Measurements from ENCODE around the gene USP17L5. TPM values are rescaled to one million over a fixed set of nuclear protein-coding genes. Genes with fewer than 3 reads are reported as not detected.
"Not testable (repeated sequence)": the region's sequence is repeated elsewhere in the genome, so short reads cannot be mapped to it uniquely, and the experiment has no call there.

The USP17L5 gene, protein sequence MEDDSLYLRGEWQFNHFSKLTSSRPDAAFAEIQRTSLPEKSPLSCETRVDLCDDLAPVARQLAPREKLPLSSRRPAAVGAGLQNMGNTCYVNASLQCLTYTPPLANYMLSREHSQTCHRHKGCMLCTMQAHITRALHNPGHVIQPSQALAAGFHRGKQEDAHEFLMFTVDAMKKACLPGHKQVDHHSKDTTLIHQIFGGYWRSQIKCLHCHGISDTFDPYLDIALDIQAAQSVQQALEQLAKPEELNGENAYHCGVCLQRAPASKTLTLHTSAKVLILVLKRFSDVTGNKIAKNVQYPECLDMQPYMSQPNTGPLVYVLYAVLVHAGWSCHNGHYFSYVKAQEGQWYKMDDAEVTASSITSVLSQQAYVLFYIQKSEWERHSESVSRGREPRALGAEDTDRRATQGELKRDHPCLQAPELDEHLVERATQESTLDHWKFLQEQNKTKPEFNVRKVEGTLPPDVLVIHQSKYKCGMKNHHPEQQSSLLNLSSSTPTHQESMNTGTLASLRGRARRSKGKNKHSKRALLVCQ
- total RNA-seq, result not detected in 2 replicates

DNA sequence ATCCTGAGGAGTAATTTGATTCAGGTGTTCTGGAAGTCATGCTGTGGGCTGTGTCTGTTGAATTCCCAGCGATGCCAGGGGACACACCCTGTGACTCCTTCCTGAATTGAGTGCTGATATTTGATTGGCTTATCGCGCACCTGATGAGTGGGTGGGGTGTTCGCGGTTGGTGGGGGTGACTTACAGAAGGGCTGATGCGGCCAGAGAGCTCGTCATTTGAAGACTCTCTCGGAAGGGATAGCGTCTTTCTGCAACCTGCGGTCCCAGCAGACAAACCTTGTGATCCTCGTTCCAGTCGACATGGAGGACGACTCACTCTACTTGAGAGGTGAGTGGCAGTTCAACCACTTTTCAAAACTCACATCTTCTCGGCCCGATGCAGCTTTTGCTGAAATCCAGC, at the start of gene USP17L5:
Gene USP17L5 (plus strand): TSS at position 301 of the 400 bp plus-strand sequence. CDS start 0 bp downstream, at position 301.
- H3K27me3 Mint-ChIP-seq, result not testable (repeated sequence)

DNA sequence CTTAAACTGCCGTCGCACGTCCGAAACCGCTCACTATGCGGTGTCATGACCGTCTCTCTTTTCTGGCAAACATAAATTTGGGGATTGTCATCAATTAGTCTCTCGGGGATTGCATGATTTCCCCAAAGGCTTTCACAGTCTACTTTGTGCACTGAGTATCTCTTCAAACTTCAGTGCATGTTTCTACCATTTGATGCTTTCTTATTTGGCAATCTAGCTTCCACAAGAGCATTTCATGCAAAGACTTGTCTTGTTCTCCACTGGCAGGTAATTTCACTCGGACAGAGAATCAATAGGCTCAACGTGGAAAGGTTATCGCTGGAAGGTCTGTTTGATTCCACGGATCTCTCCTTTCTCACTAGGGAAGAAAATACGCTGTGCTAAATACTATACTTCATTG, 15.0 kb upstream of the USP17L5 start:
- H3K27me3 Mint-ChIP-seq; H3K27ac Mint-ChIP-seq; H3K4me1 Mint-ChIP-seq; H3K36me3 Mint-ChIP-seq (ENCODE audit: low read depth); H3K4me3 Mint-ChIP-seq; intact Hi-C loops (cut with micrococcal nuclease); H3K9me3 Mint-ChIP-seq: not testable (repeated sequence)
- peak; percentile 53 for DNase-seq

More for the DNA sequence above, at the start of gene USP17L5:
- intact Hi-C loops (cut with micrococcal nuclease); H3K36me3 Mint-ChIP-seq (ENCODE audit: low read depth); DNase-seq; H3K27ac Mint-ChIP-seq; H3K4me3 Mint-ChIP-seq; H3K4me1 Mint-ChIP-seq; H3K9me3 Mint-ChIP-seq: not testable (repeated sequence)

DNA sequence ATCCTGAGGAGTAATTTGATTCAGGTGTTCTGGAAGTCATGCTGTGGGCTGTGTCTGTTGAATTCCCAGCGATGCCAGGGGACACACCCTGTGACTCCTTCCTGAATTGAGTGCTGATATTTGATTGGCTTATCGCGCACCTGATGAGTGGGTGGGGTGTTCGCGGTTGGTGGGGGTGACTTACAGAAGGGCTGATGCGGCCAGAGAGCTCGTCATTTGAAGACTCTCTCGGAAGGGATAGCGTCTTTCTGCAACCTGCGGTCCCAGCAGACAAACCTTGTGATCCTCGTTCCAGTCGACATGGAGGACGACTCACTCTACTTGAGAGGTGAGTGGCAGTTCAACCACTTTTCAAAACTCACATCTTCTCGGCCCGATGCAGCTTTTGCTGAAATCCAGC, 14.3 kb upstream of the USP17L5 start, which contains the start of gene USP17L24:
Gene USP17L24 (plus strand): TSS at position 301 of the 400 bp plus-strand sequence. CDS start 0 bp downstream, at position 301.
- intact Hi-C loops (cut with micrococcal nuclease); H3K4me1 Mint-ChIP-seq: not testable (repeated sequence)

DNA sequence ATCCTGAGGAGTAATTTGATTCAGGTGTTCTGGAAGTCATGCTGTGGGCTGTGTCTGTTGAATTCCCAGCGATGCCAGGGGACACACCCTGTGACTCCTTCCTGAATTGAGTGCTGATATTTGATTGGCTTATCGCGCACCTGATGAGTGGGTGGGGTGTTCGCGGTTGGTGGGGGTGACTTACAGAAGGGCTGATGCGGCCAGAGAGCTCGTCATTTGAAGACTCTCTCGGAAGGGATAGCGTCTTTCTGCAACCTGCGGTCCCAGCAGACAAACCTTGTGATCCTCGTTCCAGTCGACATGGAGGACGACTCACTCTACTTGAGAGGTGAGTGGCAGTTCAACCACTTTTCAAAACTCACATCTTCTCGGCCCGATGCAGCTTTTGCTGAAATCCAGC, 9.6 kb upstream of the USP17L5 start, which contains the start of gene USP17L25:
Gene USP17L25 (plus strand): TSS at position 301 of the 400 bp plus-strand sequence. CDS start 0 bp downstream, at position 301.
- H3K4me1 Mint-ChIP-seq; H3K4me3 Mint-ChIP-seq; H3K9me3 Mint-ChIP-seq; H3K27me3 Mint-ChIP-seq; H3K36me3 Mint-ChIP-seq (ENCODE audit: low read depth); intact Hi-C loops (cut with micrococcal nuclease); H3K27ac Mint-ChIP-seq; DNase-seq: not testable (repeated sequence)

More for the DNA sequence above, 14.3 kb upstream of the USP17L5 start, which contains the start of gene USP17L24:
- DNase-seq; H3K36me3 Mint-ChIP-seq (ENCODE audit: low read depth); H3K27me3 Mint-ChIP-seq; H3K4me3 Mint-ChIP-seq; H3K27ac Mint-ChIP-seq; H3K9me3 Mint-ChIP-seq: not testable (repeated sequence)

DNA sequence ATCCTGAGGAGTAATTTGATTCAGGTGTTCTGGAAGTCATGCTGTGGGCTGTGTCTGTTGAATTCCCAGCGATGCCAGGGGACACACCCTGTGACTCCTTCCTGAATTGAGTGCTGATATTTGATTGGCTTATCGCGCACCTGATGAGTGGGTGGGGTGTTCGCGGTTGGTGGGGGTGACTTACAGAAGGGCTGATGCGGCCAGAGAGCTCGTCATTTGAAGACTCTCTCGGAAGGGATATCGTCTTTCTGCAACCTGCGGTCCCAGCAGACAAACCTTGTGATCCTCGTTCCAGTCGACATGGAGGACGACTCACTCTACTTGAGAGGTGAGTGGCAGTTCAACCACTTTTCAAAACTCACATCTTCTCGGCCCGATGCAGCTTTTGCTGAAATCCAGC, 4.8 kb upstream of the USP17L5 start, which contains the start of gene USP17L26:
Gene USP17L26 (plus strand): TSS at position 301 of the 400 bp plus-strand sequence. CDS start 0 bp downstream, at position 301.
- intact Hi-C loops (cut with micrococcal nuclease); H3K4me3 Mint-ChIP-seq; H3K9me3 Mint-ChIP-seq; H3K4me1 Mint-ChIP-seq; H3K27me3 Mint-ChIP-seq; H3K36me3 Mint-ChIP-seq (ENCODE audit: low read depth); H3K27ac Mint-ChIP-seq; DNase-seq: not testable (repeated sequence)

DNA sequence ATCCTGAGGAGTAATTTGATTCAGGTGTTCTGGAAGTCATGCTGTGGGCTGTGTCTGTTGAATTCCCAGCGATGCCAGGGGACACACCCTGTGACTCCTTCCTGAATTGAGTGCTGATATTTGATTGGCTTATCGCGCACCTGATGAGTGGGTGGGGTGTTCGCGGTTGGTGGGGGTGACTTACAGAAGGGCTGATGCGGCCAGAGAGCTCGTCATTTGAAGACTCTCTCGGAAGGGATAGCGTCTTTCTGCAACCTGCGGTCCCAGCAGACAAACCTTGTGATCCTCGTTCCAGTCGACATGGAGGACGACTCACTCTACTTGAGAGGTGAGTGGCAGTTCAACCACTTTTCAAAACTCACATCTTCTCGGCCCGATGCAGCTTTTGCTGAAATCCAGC, 4.6 kb downstream of the USP17L5 start, which contains the start of gene USP17L27:
Gene USP17L27 (plus strand): TSS at position 301 of the 400 bp plus-strand sequence. CDS start 0 bp downstream, at position 301.
- H3K36me3 Mint-ChIP-seq (ENCODE audit: low read depth); H3K27ac Mint-ChIP-seq; H3K4me1 Mint-ChIP-seq; intact Hi-C loops (cut with micrococcal nuclease); H3K9me3 Mint-ChIP-seq; H3K27me3 Mint-ChIP-seq; DNase-seq; H3K4me3 Mint-ChIP-seq: not testable (repeated sequence)

DNA sequence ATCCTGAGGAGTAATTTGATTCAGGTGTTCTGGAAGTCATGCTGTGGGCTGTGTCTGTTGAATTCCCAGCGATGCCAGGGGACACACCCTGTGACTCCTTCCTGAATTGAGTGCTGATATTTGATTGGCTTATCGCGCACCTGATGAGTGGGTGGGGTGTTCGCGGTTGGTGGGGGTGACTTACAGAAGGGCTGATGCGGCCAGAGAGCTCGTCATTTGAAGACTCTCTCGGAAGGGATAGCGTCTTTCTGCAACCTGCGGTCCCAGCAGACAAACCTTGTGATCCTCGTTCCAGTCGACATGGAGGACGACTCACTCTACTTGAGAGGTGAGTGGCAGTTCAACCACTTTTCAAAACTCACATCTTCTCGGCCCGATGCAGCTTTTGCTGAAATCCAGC, 9.4 kb downstream of the USP17L5 start, which contains the start of gene USP17L28:
Gene USP17L28 (plus strand): TSS at position 301 of the 400 bp plus-strand sequence. CDS start 0 bp downstream, at position 301.
- H3K4me3 Mint-ChIP-seq; H3K9me3 Mint-ChIP-seq; DNase-seq; H3K27ac Mint-ChIP-seq; intact Hi-C loops (cut with micrococcal nuclease); H3K27me3 Mint-ChIP-seq; H3K4me1 Mint-ChIP-seq; H3K36me3 Mint-ChIP-seq (ENCODE audit: low read depth): not testable (repeated sequence)

DNA sequence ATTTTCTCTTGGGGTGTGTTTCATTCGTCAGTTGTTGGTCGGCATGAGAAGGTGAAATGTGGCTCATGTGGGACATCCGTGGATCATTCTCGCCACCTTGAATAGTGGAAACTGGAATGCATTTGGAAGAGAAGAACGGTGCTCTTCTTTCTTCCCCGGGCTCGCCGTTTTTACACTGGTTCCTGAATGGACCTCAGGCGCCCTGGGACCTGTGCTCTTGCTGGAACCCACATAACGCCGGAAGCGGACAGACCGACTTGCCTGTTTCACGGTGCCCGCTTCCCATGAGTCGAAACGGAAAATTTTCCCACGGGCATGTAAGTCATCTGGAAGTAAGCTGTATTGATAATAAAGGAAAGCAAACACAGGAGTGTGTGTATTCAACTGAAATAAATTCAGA, 11.7 kb downstream of the USP17L5 start:
- H3K4me3 Mint-ChIP-seq; DNase-seq; intact Hi-C loops (cut with micrococcal nuclease); H3K9me3 Mint-ChIP-seq; H3K36me3 Mint-ChIP-seq (ENCODE audit: low read depth); H3K27me3 Mint-ChIP-seq; H3K27ac Mint-ChIP-seq; H3K4me1 Mint-ChIP-seq: not testable (repeated sequence)

DNA sequence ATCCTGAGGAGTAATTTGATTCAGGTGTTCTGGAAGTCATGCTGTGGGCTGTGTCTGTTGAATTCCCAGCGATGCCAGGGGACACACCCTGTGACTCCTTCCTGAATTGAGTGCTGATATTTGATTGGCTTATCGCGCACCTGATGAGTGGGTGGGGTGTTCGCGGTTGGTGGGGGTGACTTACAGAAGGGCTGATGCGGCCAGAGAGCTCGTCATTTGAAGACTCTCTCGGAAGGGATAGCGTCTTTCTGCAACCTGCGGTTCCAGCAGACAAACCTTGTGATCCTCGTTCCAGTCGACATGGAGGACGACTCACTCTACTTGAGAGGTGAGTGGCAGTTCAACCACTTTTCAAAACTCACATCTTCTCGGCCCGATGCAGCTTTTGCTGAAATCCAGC, 14.1 kb downstream of the USP17L5 start, which contains the start of gene USP17L29:
Gene USP17L29 (plus strand): TSS at position 301 of the 400 bp plus-strand sequence. CDS start 0 bp downstream, at position 301.
- DNase-seq; H3K9me3 Mint-ChIP-seq; H3K27me3 Mint-ChIP-seq; H3K4me3 Mint-ChIP-seq; intact Hi-C loops (cut with micrococcal nuclease); H3K36me3 Mint-ChIP-seq (ENCODE audit: low read depth); H3K27ac Mint-ChIP-seq; H3K4me1 Mint-ChIP-seq: not testable (repeated sequence)

DNA sequence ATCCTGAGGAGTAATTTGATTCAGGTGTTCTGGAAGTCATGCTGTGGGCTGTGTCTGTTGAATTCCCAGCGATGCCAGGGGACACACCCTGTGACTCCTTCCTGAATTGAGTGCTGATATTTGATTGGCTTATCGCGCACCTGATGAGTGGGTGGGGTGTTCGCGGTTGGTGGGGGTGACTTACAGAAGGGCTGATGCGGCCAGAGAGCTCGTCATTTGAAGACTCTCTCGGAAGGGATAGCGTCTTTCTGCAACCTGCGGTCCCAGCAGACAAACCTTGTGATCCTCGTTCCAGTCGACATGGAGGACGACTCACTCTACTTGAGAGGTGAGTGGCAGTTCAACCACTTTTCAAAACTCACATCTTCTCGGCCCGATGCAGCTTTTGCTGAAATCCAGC, 23.6 kb downstream of the USP17L5 start, which contains the start of gene USP17L30:
Gene USP17L30 (plus strand): TSS at position 301 of the 400 bp plus-strand sequence. CDS start 0 bp downstream, at position 301.
- H3K4me3 Mint-ChIP-seq; H3K36me3 Mint-ChIP-seq (ENCODE audit: low read depth): not testable (repeated sequence)

DNA sequence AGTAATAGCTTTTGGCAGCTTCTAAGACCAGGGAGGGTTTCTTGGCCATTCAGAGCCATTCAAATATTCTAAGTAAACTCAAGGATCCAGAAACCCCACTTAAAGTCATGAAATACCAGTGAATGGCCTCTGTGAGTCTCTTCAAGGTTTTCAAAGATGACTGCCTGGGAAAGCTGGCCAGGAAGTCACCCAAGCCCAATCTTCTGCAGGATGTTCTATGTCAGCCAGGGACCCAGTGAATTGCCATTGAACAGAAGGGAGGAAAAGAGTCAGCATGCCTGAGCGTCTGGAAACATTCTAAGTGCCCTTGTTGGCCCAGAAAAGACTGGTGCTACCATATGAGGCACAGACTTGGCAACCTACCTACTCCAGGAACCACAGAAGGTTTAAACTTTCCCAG, 40.7 kb downstream of the USP17L5 start:
- H3K4me1 Mint-ChIP-seq; H3K9me3 Mint-ChIP-seq; intact Hi-C loops (cut with micrococcal nuclease); H3K27me3 Mint-ChIP-seq; H3K36me3 Mint-ChIP-seq (ENCODE audit: low read depth); H3K27ac Mint-ChIP-seq: not testable (repeated sequence)
- peak overlapping the region; percentile 28 for H3K4me3 Mint-ChIP-seq
- peak; percentile 47 for DNase-seq

More for the DNA sequence above, 23.6 kb downstream of the USP17L5 start, which contains the start of gene USP17L30:
- H3K4me1 Mint-ChIP-seq; H3K9me3 Mint-ChIP-seq; H3K27ac Mint-ChIP-seq; intact Hi-C loops (cut with micrococcal nuclease); DNase-seq; H3K27me3 Mint-ChIP-seq: not testable (repeated sequence)

DNA sequence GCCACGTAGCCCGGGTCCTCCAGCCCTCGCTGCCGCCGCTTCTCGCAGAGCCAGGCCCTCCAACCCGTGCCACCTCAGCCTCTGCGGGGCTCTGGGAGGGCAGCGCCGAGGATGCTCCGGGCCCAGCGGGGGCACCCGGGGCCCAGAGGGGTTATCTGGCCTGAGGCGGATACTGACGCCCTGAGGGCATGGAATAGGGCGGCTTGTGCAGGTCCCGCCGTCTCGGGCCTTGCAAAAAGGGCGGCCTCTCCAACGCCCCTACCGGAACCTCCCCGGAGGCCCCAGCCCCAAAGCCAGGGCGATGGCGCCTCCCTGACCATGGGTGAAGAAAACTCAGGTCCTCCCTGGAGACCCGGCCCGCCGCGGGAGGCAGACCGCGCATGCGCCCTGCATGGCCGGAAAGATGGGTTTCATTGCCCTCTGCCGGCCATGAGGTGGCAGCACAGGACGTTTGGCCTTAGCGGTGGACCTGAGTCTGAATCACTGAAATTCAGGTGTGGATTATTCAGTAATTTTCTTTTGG, 41.9 kb downstream of the USP17L5 start:
- H3K36me3 Mint-ChIP-seq (ENCODE audit: low read depth); H3K9me3 Mint-ChIP-seq; intact Hi-C loops (cut with micrococcal nuclease); H3K27ac Mint-ChIP-seq; H3K27me3 Mint-ChIP-seq; H3K4me1 Mint-ChIP-seq: not testable (repeated sequence)
- H3K4me3 Mint-ChIP-seq, result peak overlapping the region; percentile 65
- DNase-seq, result peak; percentile 88

DNA sequence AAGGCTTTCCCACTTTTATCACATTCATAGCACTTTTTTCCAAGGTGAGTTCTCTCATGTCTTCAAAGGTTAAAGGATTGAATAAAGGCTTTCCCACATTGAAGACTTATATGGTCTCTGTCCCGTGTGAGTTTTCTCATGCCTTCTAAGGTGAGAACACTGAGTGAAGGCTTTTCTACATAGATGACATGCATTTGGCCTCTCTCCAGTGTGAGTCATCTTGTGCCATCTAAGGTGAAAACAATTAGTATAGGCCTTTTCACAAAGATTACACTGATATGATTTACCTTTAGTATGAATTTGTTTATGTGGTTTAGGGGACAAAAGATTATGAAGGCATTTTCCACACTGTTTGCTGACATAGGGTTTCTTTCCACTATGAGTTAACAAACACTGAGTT, 44.9 kb downstream of the USP17L5 start:
- Mint-ChIP-seq H3K4me3 (no peak overlapping the region), H3K27me3 (peaks cover 2% of the 10 kb centered on the region), H3K4me1 (no peaks in the 10 kb centered on the region), H3K9me3 (no peaks in the 10 kb centered on the region), H3K27ac (no peak overlapping the region), H3K36me3 (ENCODE audit: low read depth) (no peaks in the 10 kb centered on the region)
- peak; percentile 42 for DNase-seq
- intact Hi-C loops (cut with micrococcal nuclease), result no loop called here

DNA sequence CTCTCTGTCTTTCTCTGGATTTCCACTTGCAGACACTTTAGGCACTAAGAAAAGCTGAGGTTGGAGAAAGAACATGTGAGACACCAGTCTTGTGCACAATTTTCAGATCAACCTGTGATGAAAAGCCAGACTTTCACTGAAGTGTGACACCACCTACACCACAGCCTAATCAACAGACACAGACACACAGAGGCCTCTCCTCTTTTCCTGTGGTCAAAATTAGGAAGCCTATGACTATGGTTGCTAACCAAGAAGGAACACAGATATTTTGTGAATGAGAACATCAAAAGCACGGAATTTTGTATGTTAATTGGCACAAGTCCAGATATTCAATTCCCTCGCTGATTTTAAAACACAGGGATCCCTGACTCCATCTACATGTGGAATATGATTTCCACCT, 49.8 kb downstream of the USP17L5 start:
- H3K27ac Mint-ChIP-seq; H3K9me3 Mint-ChIP-seq; H3K27me3 Mint-ChIP-seq; H3K4me3 Mint-ChIP-seq; H3K36me3 Mint-ChIP-seq (ENCODE audit: low read depth); H3K4me1 Mint-ChIP-seq; DNase-seq; intact Hi-C loops (cut with micrococcal nuclease): not testable (repeated sequence)

Measured in activated CD4-positive, alpha-beta T cell treated with anti-CD3 and anti-CD28 coated beads, Interleukin-2, amount 10 ng/mL, durations not matched to agents 24 days and 14 days (primary cell).